Trophoblast cell (in vitro differentiated cells and primary cell): ENCODE data around the gene CCDC88B.
A peak's percentile ranks its signal among the peaks of the same experiment; 100 is the strongest.

ENCODE experiments used
- DNase-seq, 2 donors: peaks; one replicate each; pipeline ENCODE4 v3.0.0-alpha.2; 2016
- H2AFZ ChIP-seq: 2 replicates; pipeline ENCODE4 v1.6.1; 2013; ENCODE audit warnings: low read length, moderate library complexity, mild to moderate bottlenecking; ENCODE audit not compliant: insufficient read depth, poor library complexity
- H2AK5ac ChIP-seq: 2 replicates; pipeline ENCODE4 v1.6.1; 2013; ENCODE audit warnings: mild to moderate bottlenecking, low read length
- H2BK120ac ChIP-seq: 2 replicates; pipeline ENCODE4 v1.6.1; 2013; ENCODE audit warnings: low read length, mild to moderate bottlenecking, moderate library complexity; ENCODE audit not compliant: insufficient read depth, poor library complexity
- H2BK12ac ChIP-seq: 2 replicates; pipeline ENCODE4 v1.6.1; 2013; ENCODE audit warnings: mild to moderate bottlenecking, low read length, moderate library complexity
- H2BK5ac ChIP-seq: 2 replicates; pipeline ENCODE4 v1.6.1; 2013; ENCODE audit warnings: low read length, low read depth, moderate library complexity, mild to moderate bottlenecking; ENCODE audit not compliant: poor library complexity
- H3K14ac ChIP-seq: 2 replicates; pipeline ENCODE4 v1.6.1; 2013; ENCODE audit warnings: mild to moderate bottlenecking, low read length
- H3K18ac ChIP-seq: 2 replicates; pipeline ENCODE4 v1.6.1; 2013; ENCODE audit warnings: mild to moderate bottlenecking, low read length
- H3K23ac ChIP-seq: 2 replicates; pipeline ENCODE4 v1.6.1; 2013; ENCODE audit warnings: low read length
- H3K27ac ChIP-seq: 2 replicates; pipeline ENCODE4 v1.5.1; 2013; ENCODE audit warnings: low read depth, mild to moderate bottlenecking, inconsistent platforms, low read length, moderate library complexity
- H3K27me3 ChIP-seq: 2 replicates; pipeline ENCODE4 v1.6.1; 2013; ENCODE audit warnings: inconsistent platforms, mild to moderate bottlenecking, low read length, moderate library complexity; ENCODE audit not compliant: insufficient read depth
- H3K36me3 ChIP-seq, 2 experiments: 1 replicate in 1 of 2; 2 replicates in 1 of 2; pipeline ENCODE4 v1.6.1; 2013; ENCODE audit warnings: low read length in 2 of 2, mild to moderate bottlenecking in 2 of 2, moderate library complexity in 1 of 2; ENCODE audit not compliant: insufficient read depth in 2 of 2, control insufficient read depth in 1 of 2
- H3K4ac ChIP-seq: 2 replicates; pipeline ENCODE4 v1.6.1; 2013; ENCODE audit warnings: low read depth, mild to moderate bottlenecking, low read length, moderate library complexity
- H3K4me1 ChIP-seq, 2 experiments: 1 replicate in 1 of 2; 2 replicates in 1 of 2; pipeline ENCODE4 v1.6.1; 2013; ENCODE audit warnings: low read length in 2 of 2, mild to moderate bottlenecking in 2 of 2, moderate library complexity in 1 of 2; ENCODE audit not compliant: insufficient read depth in 2 of 2, control insufficient read depth in 1 of 2
- H3K4me2 ChIP-seq: 2 replicates; pipeline ENCODE4 v1.6.1; 2013; ENCODE audit warnings: inconsistent platforms, mild to moderate bottlenecking, low read length, moderate library complexity
- H3K4me3 ChIP-seq: 2 replicates; pipeline ENCODE4 v1.5.1; 2013; ENCODE audit warnings: mild to moderate bottlenecking, low read depth, low read length, inconsistent platforms
- H3K79me1 ChIP-seq: one replicate; pipeline ENCODE4 v1.6.1; 2013; ENCODE audit warnings: low read length
- H3K79me2 ChIP-seq: 2 replicates; pipeline ENCODE4 v1.6.1; 2013; ENCODE audit warnings: low read length, mild to moderate bottlenecking; ENCODE audit not compliant: control insufficient read depth, insufficient read depth, poor library complexity
- H3K9ac ChIP-seq: 2 replicates; pipeline ENCODE4 v1.6.1; 2013; ENCODE audit warnings: mild to moderate bottlenecking, low read length
- H3K9me3 ChIP-seq: 2 replicates; pipeline ENCODE4 v1.6.1; 2013; ENCODE audit warnings: low read depth, mild to moderate bottlenecking, control low read depth, inconsistent platforms, low read length; ENCODE audit not compliant: insufficient read depth
- H4K12ac ChIP-seq: 2 replicates; pipeline ENCODE4 v1.6.1; 2013; ENCODE audit warnings: low read depth, mild to moderate bottlenecking, low read length, moderate library complexity
- H4K8ac ChIP-seq: 2 replicates; pipeline ENCODE4 v1.6.1; 2013; ENCODE audit warnings: low read depth, mild to moderate bottlenecking, low read length, moderate library complexity
- H4K91ac ChIP-seq: one replicate; pipeline ENCODE4 v1.6.1; 2013; ENCODE audit warnings: low read depth, mild to moderate bottlenecking, low read length, moderate library complexity
- WGBS: extraction: QIAGEN DNeasy Blood & Tissue Kit; methylation state at CpG from one replicate; pipeline ENCODE4 v1.1.7; 2013; ENCODE audit warnings: missing lambda C conversion rate; ENCODE audit not compliant: insufficient read length, insufficient coverage; ENCODE audit errors: extremely low coverage; 5-methylcytosine and 5-hydroxymethylcytosine counted together

Gene CCDC88B

DNA sequence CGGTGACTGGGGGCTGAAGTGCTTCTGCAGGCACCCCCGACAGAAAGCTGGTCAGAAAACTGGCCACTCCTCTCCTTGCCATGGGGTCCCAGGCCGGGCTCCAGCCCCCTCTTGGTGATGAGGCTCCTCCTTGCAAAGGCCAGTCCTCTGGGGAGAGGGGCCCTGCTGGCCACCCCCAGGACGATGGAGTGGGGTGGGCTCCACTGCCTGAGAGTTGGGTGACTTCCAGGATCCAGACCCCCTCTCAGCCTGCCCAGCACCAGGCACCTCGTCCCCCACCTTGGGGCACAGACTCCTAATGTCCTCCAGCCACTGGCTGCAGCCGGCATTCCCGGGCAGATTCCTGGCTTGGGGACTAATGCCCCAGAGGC, 18.5 kb downstream of the CCDC88B start:
- H3K18ac ChIP-seq = peak overlapping the region; percentile 76
- peaks cover 11% of the 10 kb centered on the region for H3K79me2 ChIP-seq
- peak overlapping the region; percentile 82 for H3K27ac ChIP-seq
- H3K9me3 ChIP-seq = peaks cover 3% of the 10 kb centered on the region
- peak overlapping the region; percentile 2 for H4K12ac ChIP-seq
- H3K79me1 ChIP-seq = peaks cover 29% of the 10 kb centered on the region
- no peaks in the 10 kb centered on the region for H3K27me3 ChIP-seq
- H2BK5ac ChIP-seq = peak overlapping the region; percentile 74
- DNase-seq = no peak
- H4K91ac ChIP-seq = peak overlapping the region; percentile 88
- H3K14ac ChIP-seq = peak overlapping the region; percentile 25
- peaks cover 25 to 31% of the 10 kb centered on the region in 2 experiments for H3K36me3 ChIP-seq
- H2BK120ac ChIP-seq = peak overlapping the region; percentile 59
- peaks cover 37 to 41% of the 10 kb centered on the region in 2 experiments for H3K4me1 ChIP-seq
- no peak overlapping the region for H3K23ac ChIP-seq
- H3K4me2 ChIP-seq = peak overlapping the region; percentile 90
- peak overlapping the region; percentile 59 for H3K9ac ChIP-seq
- H3K4ac ChIP-seq = peak overlapping the region; percentile 22
- H2AK5ac ChIP-seq = peak overlapping the region; percentile 96
- peak overlapping the region; percentile 55 for H2AFZ ChIP-seq
- peak overlapping the region; percentile 78 for H4K8ac ChIP-seq
- peak overlapping the region; percentile 31 for H2BK12ac ChIP-seq
- H3K4me3 ChIP-seq = peak overlapping the region; percentile 93
- no CpG with 5 or more reads among the region's 7 CpGs for WGBS

DNA sequence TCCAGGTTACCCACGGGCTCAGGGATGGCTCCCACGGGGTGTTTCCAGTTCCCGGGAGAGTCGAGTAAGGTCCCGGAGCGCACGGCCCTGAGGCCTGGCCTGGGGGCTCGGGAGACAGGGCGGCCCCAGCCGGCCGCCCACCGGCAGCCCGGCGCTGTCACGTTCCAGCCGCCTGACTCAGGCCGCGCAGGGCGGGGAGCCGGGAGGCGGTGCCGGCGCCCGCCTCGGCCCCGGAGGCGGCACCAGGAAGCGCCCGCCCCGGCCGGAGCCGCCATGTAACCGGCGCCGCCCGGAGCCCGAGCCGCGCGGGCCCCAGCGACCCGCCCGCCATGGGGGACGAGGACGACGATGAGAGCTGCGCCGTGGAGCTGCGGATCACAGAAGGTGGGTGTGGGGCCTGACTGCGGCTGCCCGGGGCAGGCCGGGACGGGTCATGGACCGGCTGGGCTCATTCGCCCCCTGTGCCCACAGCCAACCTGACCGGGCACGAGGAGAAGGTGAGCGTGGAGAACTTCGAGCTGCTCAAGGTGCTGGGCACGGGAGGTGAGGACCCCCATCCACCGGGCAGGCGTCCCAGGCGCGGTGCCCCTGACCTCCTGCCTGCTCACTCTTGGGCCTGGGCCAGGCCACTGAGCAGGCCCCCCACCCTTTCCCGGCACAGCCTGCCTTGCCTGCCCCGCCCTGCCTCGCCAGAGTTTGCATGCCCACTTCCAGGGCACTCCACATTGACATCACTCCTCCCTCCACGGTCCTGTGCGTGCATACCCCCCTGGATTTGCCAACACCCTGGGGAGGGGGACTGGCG, 19.1 kb downstream of the CCDC88B start, which contains the start of gene RPS6KA4:
RPS6KA4 (plus strand) TSS at position 256 of the 805 bp plus-strand sequence; CDS start at position 330, 74 bp downstream.
- H3K4me3 ChIP-seq = peak within 1 kb of the TSS; percentile 93
- no CpG with 5 or more reads among the region's 70 CpGs for WGBS

DNA sequence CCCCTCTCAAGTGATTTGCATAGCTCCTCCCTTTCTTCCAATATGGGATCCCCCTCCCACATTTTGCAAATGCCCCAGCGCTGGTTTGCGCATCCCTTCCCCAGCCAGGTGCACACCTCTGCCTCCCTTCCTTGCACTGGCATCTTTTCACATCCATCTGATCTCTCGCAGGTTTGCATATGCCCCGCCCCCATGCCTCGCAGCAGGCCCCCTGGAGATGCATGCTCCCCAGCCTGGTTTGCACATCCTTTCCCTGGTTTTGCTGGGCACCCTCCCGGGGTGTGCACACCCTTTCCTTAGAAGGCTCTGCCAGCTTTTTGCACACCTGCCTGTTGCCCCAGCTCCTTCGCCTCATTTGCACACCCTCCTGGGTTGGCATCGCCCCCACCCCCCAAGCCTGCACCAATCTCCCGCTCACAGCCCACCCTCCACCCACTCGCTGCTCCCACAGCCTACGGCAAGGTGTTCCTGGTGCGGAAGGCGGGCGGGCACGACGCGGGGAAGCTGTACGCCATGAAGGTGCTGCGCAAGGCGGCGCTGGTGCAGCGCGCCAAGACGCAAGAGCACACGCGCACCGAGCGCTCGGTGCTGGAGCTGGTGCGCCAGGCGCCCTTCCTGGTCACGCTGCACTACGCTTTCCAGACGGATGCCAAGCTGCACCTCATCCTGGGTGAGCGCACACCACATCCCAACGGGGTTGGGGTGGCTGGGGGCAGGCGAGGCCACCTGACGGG, 19.9 kb downstream of the CCDC88B start:
- Histone ChIP-seq H2BK12ac (no peak overlapping the region), H3K14ac (no peak overlapping the region), H4K91ac (peak overlapping the region; percentile 98), H3K27me3 (no peaks in the 10 kb centered on the region), H3K9me3 (peaks cover 3% of the 10 kb centered on the region), H2AFZ (no peak overlapping the region), H4K8ac (no peak overlapping the region), H2BK120ac (no peak overlapping the region), H3K36me3 (peaks cover 27 to 35% of the 10 kb centered on the region in 2 experiments), H3K9ac (no peak overlapping the region), H3K79me2 (peaks cover 11% of the 10 kb centered on the region), H3K4ac (peak overlapping the region; percentile 96), H3K4me1 (peaks cover 34 to 40% of the 10 kb centered on the region in 2 experiments), H2AK5ac (no peak overlapping the region), H4K12ac (no peak overlapping the region), H2BK5ac (peak overlapping the region; percentile 89), H3K79me1 (peaks cover 29% of the 10 kb centered on the region), H3K18ac (peak overlapping the region; percentile 89), H3K4me2 (peak overlapping the region; percentile 90), H3K23ac (no peak overlapping the region), H3K27ac (no peak overlapping the region), H3K4me3 (peak overlapping the region; percentile 93)
- DNase-seq = peak; percentile 52 to 69
- no CpG with 5 or more reads among the region's 38 CpGs for WGBS

More for the DNA sequence above, 19.1 kb downstream of the CCDC88B start, which contains the start of gene RPS6KA4:
- Histone ChIP-seq H3K9me3 (peaks cover 3% of the 10 kb centered on the region), H3K4me1 (peaks cover 37 to 41% of the 10 kb centered on the region in 2 experiments), H3K9ac (peak within 1 kb of the TSS; percentile 96), H3K79me2 (peaks cover 11% of the 10 kb centered on the region), H4K91ac (peak within 1 kb of the TSS; percentile 98), H2AK5ac (peak within 1 kb of the TSS; percentile 96), H3K4me2 (peak within 1 kb of the TSS; percentile 90), H3K36me3 (peaks cover 27 to 33% of the 10 kb centered on the region in 2 experiments), H3K14ac (peak within 1 kb of the TSS; percentile 99), H2BK5ac (peak within 1 kb of the TSS; percentile 89), H4K8ac (peak within 1 kb of the TSS; percentile 92), H2BK120ac (peak within 1 kb of the TSS; percentile 87), H2AFZ (peak within 1 kb of the TSS; percentile 89), H2BK12ac (peak within 1 kb of the TSS; percentile 31), H3K18ac (peak within 1 kb of the TSS; percentile 89), H3K27ac (peak within 1 kb of the TSS; percentile 82), H3K4ac (peak within 1 kb of the TSS; percentile 96), H3K27me3 (no peaks in the 10 kb centered on the region), H3K23ac (no peak within 1 kb of the TSS), H3K79me1 (peaks cover 29% of the 10 kb centered on the region), H4K12ac (peak within 1 kb of the TSS; percentile 90)
- DNase-seq = peak; percentile 88 to 91

DNA sequence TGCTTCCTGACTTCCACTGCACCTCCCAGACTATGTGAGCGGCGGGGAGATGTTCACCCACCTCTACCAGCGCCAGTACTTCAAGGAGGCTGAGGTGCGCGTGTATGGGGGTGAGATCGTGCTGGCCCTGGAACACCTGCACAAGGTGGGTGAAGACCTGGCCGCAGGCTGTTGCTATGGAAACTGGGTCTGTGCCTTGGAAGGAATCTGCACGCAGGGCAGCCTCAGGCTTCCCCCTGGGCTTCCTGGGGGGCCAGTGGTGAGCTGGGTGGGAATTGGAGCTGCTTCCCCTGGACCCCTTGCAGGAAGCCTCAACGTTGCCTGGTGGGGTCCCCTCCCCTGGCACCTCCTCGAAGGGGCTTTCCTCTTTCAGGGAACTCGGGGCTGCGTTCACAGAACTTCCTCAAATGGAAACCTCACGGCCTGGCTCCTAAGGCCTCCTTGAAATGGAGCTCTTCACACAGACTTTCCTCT, 20.5 kb downstream of the CCDC88B start:
- Histone ChIP-seq H3K4ac (no peak overlapping the region), H3K4me2 (peak overlapping the region; percentile 9), H3K14ac (no peak overlapping the region), H4K91ac (no peak overlapping the region), H2BK5ac (no peak overlapping the region), H3K9ac (no peak overlapping the region), H3K27ac (no peak overlapping the region), H3K36me3 (peaks cover 33 to 41% of the 10 kb centered on the region in 2 experiments), H2BK12ac (no peak overlapping the region), H2BK120ac (no peak overlapping the region), H2AK5ac (no peak overlapping the region), H3K79me2 (peaks cover 9% of the 10 kb centered on the region), H4K8ac (no peak overlapping the region), H3K18ac (no peak overlapping the region), H2AFZ (no peak overlapping the region), H4K12ac (no peak overlapping the region), H3K9me3 (peaks cover 3% of the 10 kb centered on the region), H3K79me1 (peaks cover 26% of the 10 kb centered on the region), H3K23ac (no peak overlapping the region), H3K4me1 (peaks cover 30 to 35% of the 10 kb centered on the region in 2 experiments), H3K27me3 (no peaks in the 10 kb centered on the region), H3K4me3 (no peak overlapping the region)
- no peak for DNase-seq
- no CpG with 5 or more reads among the region's 13 CpGs for WGBS
